Right lobe of liver (tissue), 4 donors: Measurements from ENCODE around the gene CIAO2B.

ENCODE experiments used
- POLR2A ChIP-seq: fragments of 450-650 bp; IDR thresholded peaks from one replicate; pipeline ENCODE4 v1.6.1; 2017; ENCODE audit warnings: antibody characterized with exemption, mild to moderate bottlenecking
- TF ChIP-seq, protein P1 (sequence below), 4 donors: fragments of 200-600 bp in 3 of 4; fragments of 450-650 bp in 1 of 4; IDR thresholded peaks; one replicate each; pipeline versions ENCODE4 v1.5.1 to v1.8.0; 2016 to 2022; ENCODE audit warnings: antibody characterized with exemption in 4 of 4, mild to moderate bottlenecking in 2 of 4
- donor health status: DM: no; HTN: no; CAD: no.
- donor health status: DM: no; HTN: no; CAD: no.
- donor health status: DM: no; HTN: yes; CAD: no.

DNA sequence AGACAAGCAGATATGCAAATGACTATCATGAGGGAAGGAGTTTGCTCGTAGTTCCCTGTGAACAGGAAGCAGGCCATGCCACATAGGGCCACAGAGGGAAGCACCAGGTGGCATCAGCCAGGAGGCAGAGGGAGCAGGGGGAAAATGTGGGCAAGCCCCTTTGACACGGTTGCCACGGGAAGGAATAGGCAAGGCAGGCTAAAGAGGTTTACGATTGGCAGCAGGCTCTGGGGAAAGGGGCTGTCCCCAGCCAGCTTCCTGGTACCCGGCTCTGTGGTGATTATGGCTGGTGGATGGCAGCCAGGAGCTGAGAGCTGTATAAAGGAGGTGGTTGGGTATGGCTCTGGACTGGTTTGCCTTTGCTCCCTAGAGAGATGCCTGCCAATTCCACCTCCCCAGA lies 27.7 kb upstream of the CIAO2B start:
- TF ChIP-seq, protein P1, sequence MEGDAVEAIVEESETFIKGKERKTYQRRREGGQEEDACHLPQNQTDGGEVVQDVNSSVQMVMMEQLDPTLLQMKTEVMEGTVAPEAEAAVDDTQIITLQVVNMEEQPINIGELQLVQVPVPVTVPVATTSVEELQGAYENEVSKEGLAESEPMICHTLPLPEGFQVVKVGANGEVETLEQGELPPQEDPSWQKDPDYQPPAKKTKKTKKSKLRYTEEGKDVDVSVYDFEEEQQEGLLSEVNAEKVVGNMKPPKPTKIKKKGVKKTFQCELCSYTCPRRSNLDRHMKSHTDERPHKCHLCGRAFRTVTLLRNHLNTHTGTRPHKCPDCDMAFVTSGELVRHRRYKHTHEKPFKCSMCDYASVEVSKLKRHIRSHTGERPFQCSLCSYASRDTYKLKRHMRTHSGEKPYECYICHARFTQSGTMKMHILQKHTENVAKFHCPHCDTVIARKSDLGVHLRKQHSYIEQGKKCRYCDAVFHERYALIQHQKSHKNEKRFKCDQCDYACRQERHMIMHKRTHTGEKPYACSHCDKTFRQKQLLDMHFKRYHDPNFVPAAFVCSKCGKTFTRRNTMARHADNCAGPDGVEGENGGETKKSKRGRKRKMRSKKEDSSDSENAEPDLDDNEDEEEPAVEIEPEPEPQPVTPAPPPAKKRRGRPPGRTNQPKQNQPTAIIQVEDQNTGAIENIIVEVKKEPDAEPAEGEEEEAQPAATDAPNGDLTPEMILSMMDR (IDR thresholded peaks at IDR 0.05): no peak
- TF ChIP-seq POLR2A: no peak
